ENCODE results near the gene SDCCAG8.

DNA sequence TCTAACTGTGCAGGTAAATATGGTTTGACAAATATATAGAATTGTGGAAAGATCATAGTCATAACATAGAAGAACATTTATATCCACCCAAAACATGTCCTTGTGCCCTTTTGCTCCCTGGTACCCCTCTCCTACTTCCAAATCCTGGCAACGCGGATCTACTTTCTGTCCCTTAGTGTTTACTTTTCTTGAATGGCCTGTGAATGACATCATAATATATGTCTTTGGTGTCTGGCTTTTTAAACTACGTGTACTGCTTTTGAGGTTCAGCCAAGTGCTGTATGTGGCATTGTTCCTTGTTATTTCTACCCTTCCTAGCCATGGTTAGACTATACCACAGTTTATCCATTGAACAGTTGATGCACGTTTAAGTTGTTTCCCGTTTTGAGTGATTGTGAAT lies 155.6 kb downstream of the SDCCAG8 start:
- TF ChIP-seq, protein P1, sequence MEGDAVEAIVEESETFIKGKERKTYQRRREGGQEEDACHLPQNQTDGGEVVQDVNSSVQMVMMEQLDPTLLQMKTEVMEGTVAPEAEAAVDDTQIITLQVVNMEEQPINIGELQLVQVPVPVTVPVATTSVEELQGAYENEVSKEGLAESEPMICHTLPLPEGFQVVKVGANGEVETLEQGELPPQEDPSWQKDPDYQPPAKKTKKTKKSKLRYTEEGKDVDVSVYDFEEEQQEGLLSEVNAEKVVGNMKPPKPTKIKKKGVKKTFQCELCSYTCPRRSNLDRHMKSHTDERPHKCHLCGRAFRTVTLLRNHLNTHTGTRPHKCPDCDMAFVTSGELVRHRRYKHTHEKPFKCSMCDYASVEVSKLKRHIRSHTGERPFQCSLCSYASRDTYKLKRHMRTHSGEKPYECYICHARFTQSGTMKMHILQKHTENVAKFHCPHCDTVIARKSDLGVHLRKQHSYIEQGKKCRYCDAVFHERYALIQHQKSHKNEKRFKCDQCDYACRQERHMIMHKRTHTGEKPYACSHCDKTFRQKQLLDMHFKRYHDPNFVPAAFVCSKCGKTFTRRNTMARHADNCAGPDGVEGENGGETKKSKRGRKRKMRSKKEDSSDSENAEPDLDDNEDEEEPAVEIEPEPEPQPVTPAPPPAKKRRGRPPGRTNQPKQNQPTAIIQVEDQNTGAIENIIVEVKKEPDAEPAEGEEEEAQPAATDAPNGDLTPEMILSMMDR (conservative IDR thresholded peaks at IDR 0.05) = no peak
- TF ChIP-seq ZFX (IDR thresholded peaks at IDR 0.05) = no peak

Data from C4-2B (cell line).